ENCODE measurements around the gene LCOR. TPM values are rescaled to one million over a fixed set of nuclear protein-coding genes. Genes with fewer than 3 reads are reported as not detected.

LCOR gene
- polyA plus RNA-seq, 4 donors: 7.0 to 48.8 (median 9.5) TPM

GRCh38 chr10:96902731-96903358 lies 70.7 kb downstream of the LCOR start:
- peaks cover 0 to 6% (median under 1%) of the 10 kb centered on the region in 3 donors for H3K36me3 ChIP-seq (ENCODE audit: control insufficient read depth in 3 of 3, insufficient read depth in 2 of 3, low read depth in 1 of 3, low read length in 3 of 3)
- peaks cover 0 to 2% of the 10 kb centered on the region in 2 donors for H3K9me3 ChIP-seq (ENCODE audit: control insufficient read depth in 2 of 2, insufficient read depth in 1 of 2, low read depth in 1 of 2, low read length in 1 of 2)
- DNase-seq (peak in 1 of 2 donors; percentile 57), FAIRE-seq (no peak)
- H3K4me3 ChIP-seq (ENCODE audit: low read depth in 1 of 3, low read length in 3 of 3): no peak overlapping the region
- WGBS, 3 donors: 67 to 74% (median 67%) methylated on average over 4 of the region's 4 CpGs
- peaks cover 0 to 10% (median 9%) of the 10 kb centered on the region in 3 donors for H3K4me1 ChIP-seq (ENCODE audit: control insufficient read depth in 3 of 3, insufficient read depth in 2 of 3, low read depth in 1 of 3, low read length in 2 of 3)
- peak overlapping the region in 1 of 3 donors; percentile 10 for H3K27ac ChIP-seq (ENCODE audit: low read depth in 1 of 3, low read length in 2 of 3)
- H3K27me3 ChIP-seq (ENCODE audit: control insufficient read depth in 3 of 3, insufficient read depth in 3 of 3, low read length in 3 of 3): no peaks in the 10 kb centered on the region

DNA sequence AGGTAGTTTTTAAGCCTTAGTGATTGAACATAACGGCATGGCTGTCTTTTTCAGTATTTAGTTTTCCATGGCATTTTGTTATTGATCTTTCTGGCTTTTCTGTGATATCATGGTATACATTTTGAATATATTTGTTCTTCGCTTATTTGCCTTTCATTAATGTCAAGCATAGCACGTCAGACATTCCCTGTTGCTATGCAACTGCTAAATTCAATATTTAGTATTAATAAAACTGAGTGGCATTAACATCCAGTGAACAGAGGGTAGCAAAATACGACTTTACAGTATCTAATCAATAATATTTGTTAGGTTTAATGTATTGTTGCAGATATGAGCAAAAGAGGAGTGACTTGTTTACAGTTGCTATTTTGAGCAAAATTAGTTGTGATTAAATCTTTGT lies 72.5 kb downstream of the LCOR start:
- FAIRE-seq (no peak), DNase-seq (peak in 1 of 2 donors; percentile 23)
- Histone ChIP-seq H3K4me3 (ENCODE audit: low read depth in 1 of 3, low read length in 3 of 3) (no peak overlapping the region), H3K9me3 (ENCODE audit: control insufficient read depth in 2 of 2, insufficient read depth in 1 of 2, low read depth in 1 of 2, low read length in 1 of 2) (peaks cover 0 to 2% of the 10 kb centered on the region in 2 donors), H3K27ac (ENCODE audit: low read depth in 1 of 3, low read length in 2 of 3) (no peak overlapping the region), H3K36me3 (ENCODE audit: control insufficient read depth in 3 of 3, insufficient read depth in 2 of 3, low read depth in 1 of 3, low read length in 3 of 3) (peaks cover 0 to 9% (median 2%) of the 10 kb centered on the region in 3 donors), H3K4me1 (ENCODE audit: control insufficient read depth in 3 of 3, insufficient read depth in 2 of 3, low read depth in 1 of 3, low read length in 2 of 3) (peaks cover 0 to 10% (median 9%) of the 10 kb centered on the region in 3 donors), H3K27me3 (ENCODE audit: control insufficient read depth in 3 of 3, insufficient read depth in 3 of 3, low read length in 3 of 3) (no peaks in the 10 kb centered on the region)
- WGBS, 3 donors: 66 to 82% (median 77%) methylated on average over 4 of the region's 4 CpGs

GRCh38 chr10:96906864-96907263 lies 74.8 kb downstream of the LCOR start:
- no peaks in the 10 kb centered on the region for H3K9me3 ChIP-seq (ENCODE audit: control insufficient read depth in 2 of 2, insufficient read depth in 1 of 2, low read depth in 1 of 2, low read length in 1 of 2)
- H3K36me3 ChIP-seq (ENCODE audit: control insufficient read depth in 3 of 3, insufficient read depth in 2 of 3, low read depth in 1 of 3, low read length in 3 of 3): peaks cover 0 to 11% (median 2%) of the 10 kb centered on the region in 3 donors
- no peak overlapping the region for H3K27ac ChIP-seq (ENCODE audit: low read depth in 1 of 3, low read length in 2 of 3)
- no peaks in the 10 kb centered on the region for H3K27me3 ChIP-seq (ENCODE audit: control insufficient read depth in 3 of 3, insufficient read depth in 3 of 3, low read length in 3 of 3)
- no peak for DNase-seq
- H3K4me1 ChIP-seq (ENCODE audit: control insufficient read depth in 3 of 3, insufficient read depth in 2 of 3, low read depth in 1 of 3, low read length in 2 of 3): peaks cover 0 to 10% (median 9%) of the 10 kb centered on the region in 3 donors
- no peak overlapping the region for H3K4me3 ChIP-seq (ENCODE audit: low read depth in 1 of 3, low read length in 3 of 3)
- FAIRE-seq: peak; percentile 15

- WGBS, 3 donors: 70 to 80% (median 76%) methylated on average over 13 of the region's 13 CpGs
- Histone ChIP-seq H3K27me3 (ENCODE audit: control insufficient read depth in 3 of 3, insufficient read depth in 3 of 3, low read length in 3 of 3) (no peaks in the 10 kb centered on the region), H3K36me3 (ENCODE audit: control insufficient read depth in 3 of 3, insufficient read depth in 2 of 3, low read depth in 1 of 3, low read length in 3 of 3) (peaks cover 2 to 26% (median 8%) of the 10 kb centered on the region in 3 donors), H3K27ac (ENCODE audit: low read depth in 1 of 3, low read length in 2 of 3) (no peak overlapping the region), H3K9me3 (ENCODE audit: control insufficient read depth in 2 of 2, insufficient read depth in 1 of 2, low read depth in 1 of 2, low read length in 1 of 2) (no peaks in the 10 kb centered on the region), H3K4me1 (ENCODE audit: control insufficient read depth in 3 of 3, insufficient read depth in 2 of 3, low read depth in 1 of 3, low read length in 2 of 3) (no peaks in the 10 kb centered on the region), H3K4me3 (ENCODE audit: low read depth in 1 of 3, low read length in 3 of 3) (no peak overlapping the region)
- DNase-seq: peak; percentile 57 to 61
- FAIRE-seq: peak; percentile 30
Measured at GRCh38 chr10:96910488-96911395, 78.6 kb downstream of the LCOR start.

DNA sequence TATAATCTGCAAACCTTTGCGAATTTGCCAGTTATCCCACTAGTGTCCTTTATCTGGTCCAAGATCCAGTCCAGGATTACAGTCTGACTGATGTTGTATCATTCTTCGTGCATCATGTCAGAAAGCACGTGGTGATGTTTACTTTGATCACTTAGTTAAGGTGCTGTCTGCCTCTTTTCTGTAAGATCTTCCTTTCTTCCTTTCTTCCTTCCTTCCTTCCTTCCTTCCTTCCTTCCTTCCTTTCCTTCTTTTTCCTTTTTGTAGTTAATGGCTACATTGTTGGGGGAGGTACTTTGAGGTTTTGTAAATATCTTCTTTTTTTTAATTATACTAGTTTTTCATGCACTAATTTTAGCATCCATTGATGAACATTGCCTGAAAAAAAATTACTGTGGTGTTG lies 80.3 kb downstream of the LCOR start:
- no peak overlapping the region for H3K4me3 ChIP-seq (ENCODE audit: low read depth in 1 of 3, low read length in 3 of 3)
- no peak overlapping the region for H3K27ac ChIP-seq (ENCODE audit: low read depth in 1 of 3, low read length in 2 of 3)
- H3K4me1 ChIP-seq (ENCODE audit: control insufficient read depth in 3 of 3, insufficient read depth in 2 of 3, low read depth in 1 of 3, low read length in 2 of 3): no peaks in the 10 kb centered on the region
- DNase-seq (no peak), FAIRE-seq (no peak)
- peaks cover 2 to 33% (median 10%) of the 10 kb centered on the region in 3 donors for H3K36me3 ChIP-seq (ENCODE audit: control insufficient read depth in 3 of 3, insufficient read depth in 2 of 3, low read depth in 1 of 3, low read length in 3 of 3)
- H3K9me3 ChIP-seq (ENCODE audit: control insufficient read depth in 2 of 2, insufficient read depth in 1 of 2, low read depth in 1 of 2, low read length in 1 of 2): no peaks in the 10 kb centered on the region
- H3K27me3 ChIP-seq (ENCODE audit: control insufficient read depth in 3 of 3, insufficient read depth in 3 of 3, low read length in 3 of 3): no peaks in the 10 kb centered on the region
- WGBS, 3 donors: 68 to 72% (median 72%) methylated on average over 3 of the region's 3 CpGs

- H3K36me3 ChIP-seq (ENCODE audit: control insufficient read depth in 3 of 3, insufficient read depth in 2 of 3, low read depth in 1 of 3, low read length in 3 of 3): peaks cover 0 to 29% (median 10%) of the 10 kb centered on the region in 3 donors
- H3K4me1 ChIP-seq (ENCODE audit: control insufficient read depth in 3 of 3, insufficient read depth in 2 of 3, low read depth in 1 of 3, low read length in 2 of 3): no peaks in the 10 kb centered on the region
- no peak for DNase-seq
- H3K27me3 ChIP-seq (ENCODE audit: control insufficient read depth in 3 of 3, insufficient read depth in 3 of 3, low read length in 3 of 3): no peaks in the 10 kb centered on the region
- H3K4me3 ChIP-seq (ENCODE audit: low read depth in 1 of 3, low read length in 3 of 3): no peak overlapping the region
- no peaks in the 10 kb centered on the region for H3K9me3 ChIP-seq (ENCODE audit: control insufficient read depth in 2 of 2, insufficient read depth in 1 of 2, low read depth in 1 of 2, low read length in 1 of 2)
- FAIRE-seq: no peak
- no peak overlapping the region for H3K27ac ChIP-seq (ENCODE audit: low read depth in 1 of 3, low read length in 2 of 3)
- 96 to 99% (median 97%) methylated on average over 5 of the region's 5 CpGs for WGBS, 3 donors
Measured at GRCh38 chr10:96913906-96914305, 81.8 kb downstream of the LCOR start.

- Histone ChIP-seq H3K36me3 (ENCODE audit: control insufficient read depth in 3 of 3, insufficient read depth in 2 of 3, low read depth in 1 of 3, low read length in 3 of 3) (peaks cover 0 to 31% (median 12%) of the 10 kb centered on the region in 3 donors), H3K4me1 (ENCODE audit: control insufficient read depth in 3 of 3, insufficient read depth in 2 of 3, low read depth in 1 of 3, low read length in 2 of 3) (peaks cover 0 to 2% (median 0%) of the 10 kb centered on the region in 3 donors), H3K27me3 (ENCODE audit: control insufficient read depth in 3 of 3, insufficient read depth in 3 of 3, low read length in 3 of 3) (no peaks in the 10 kb centered on the region), H3K4me3 (ENCODE audit: low read depth in 1 of 3, low read length in 3 of 3) (no peak overlapping the region), H3K27ac (ENCODE audit: low read depth in 1 of 3, low read length in 2 of 3) (no peak overlapping the region), H3K9me3 (ENCODE audit: control insufficient read depth in 2 of 2, insufficient read depth in 1 of 2, low read depth in 1 of 2, low read length in 1 of 2) (peaks cover 0 to 3% of the 10 kb centered on the region in 2 donors)
- 81 to 92% (median 87%) methylated on average over 5 of the region's 5 CpGs for WGBS, 3 donors
- DNase-seq (no peak), FAIRE-seq (no peak)
Measured at GRCh38 chr10:96917628-96918027, 85.5 kb downstream of the LCOR start.

DNA sequence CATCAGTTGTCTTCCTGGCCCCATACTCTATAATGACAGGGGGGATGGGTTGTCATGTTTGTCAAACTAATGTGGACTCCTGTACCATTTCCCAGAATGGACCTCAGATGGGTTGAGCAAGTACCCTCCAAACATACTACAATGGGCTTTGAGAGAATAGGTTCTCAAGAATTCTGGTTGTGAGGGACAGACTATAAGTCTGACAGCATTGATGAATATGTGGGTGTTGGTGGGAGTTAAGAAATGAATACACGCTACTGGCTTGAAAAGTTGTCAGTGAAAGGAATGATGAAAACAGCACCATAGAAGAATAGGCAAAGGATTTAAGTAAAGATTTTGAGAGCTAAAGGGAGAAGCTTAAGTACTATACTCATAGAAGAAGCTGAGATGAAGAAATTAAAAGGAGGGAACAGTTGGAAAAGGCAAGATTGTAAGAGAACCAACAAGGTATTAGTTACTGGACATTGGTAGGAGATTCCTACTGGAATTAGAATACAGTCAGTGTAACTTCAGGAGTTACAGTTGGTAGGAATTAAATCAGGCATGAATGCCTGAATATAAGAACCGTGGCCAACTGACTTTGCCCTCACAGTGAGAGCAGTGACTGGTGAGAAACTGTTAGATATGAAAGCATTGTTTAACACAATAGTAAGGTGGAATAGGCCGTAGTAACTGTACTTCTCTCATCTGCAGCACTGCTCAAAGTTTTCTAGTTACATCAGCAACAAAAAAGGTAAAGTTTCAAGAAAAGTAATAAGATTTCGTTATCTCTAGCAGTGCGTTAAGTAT lies 86.3 kb downstream of the LCOR start:
- Histone ChIP-seq H3K4me1 (ENCODE audit: control insufficient read depth in 3 of 3, insufficient read depth in 2 of 3, low read depth in 1 of 3, low read length in 2 of 3) (peaks cover 0 to 2% (median 0%) of the 10 kb centered on the region in 3 donors), H3K4me3 (ENCODE audit: low read depth in 1 of 3, low read length in 3 of 3) (no peak overlapping the region), H3K27me3 (ENCODE audit: control insufficient read depth in 3 of 3, insufficient read depth in 3 of 3, low read length in 3 of 3) (no peaks in the 10 kb centered on the region), H3K9me3 (ENCODE audit: control insufficient read depth in 2 of 2, insufficient read depth in 1 of 2, low read depth in 1 of 2, low read length in 1 of 2) (peaks cover 0 to 3% of the 10 kb centered on the region in 2 donors), H3K27ac (ENCODE audit: low read depth in 1 of 3, low read length in 2 of 3) (no peak overlapping the region), H3K36me3 (ENCODE audit: control insufficient read depth in 3 of 3, insufficient read depth in 2 of 3, low read depth in 1 of 3, low read length in 3 of 3) (peaks cover 0 to 31% (median 12%) of the 10 kb centered on the region in 3 donors)
- WGBS, 3 donors: 60 to 84% (median 69%) methylated on average over 5 of the region's 5 CpGs
- no peak for FAIRE-seq
- no peak for DNase-seq

Measured in small intestine (tissue), 7 donors.